GM19452 (cell line): ENCODE measurements around the gene PHLDA1.
"Not testable (repeated sequence)": the region's sequence is repeated elsewhere in the genome, so short reads cannot be mapped to it uniquely, and the experiment has no call there.

ENCODE experiments used
- ATAC-seq: cut with Tn5 transposase; IDR thresholded peaks from one replicate; pipeline ENCODE4 v1.9.1; 2021; ENCODE audit not compliant: unreplicated experiment

PHLDA1 gene

GRCh38 chr12:75987709-75988108, 43.9 kb downstream of the PHLDA1 start:
- ATAC-seq: not testable (repeated sequence)

GRCh38 chr12:75986001-75986746, 45.4 kb downstream of the PHLDA1 start:
- no peak for ATAC-seq

GRCh38 chr12:75985566-75985965, 46.0 kb downstream of the PHLDA1 start:
- ATAC-seq: no peak

GRCh38 chr12:75984577-75985182, 46.9 kb downstream of the PHLDA1 start:
- ATAC-seq: no peak

GRCh38 chr12:75983851-75984250, 47.7 kb downstream of the PHLDA1 start:
- not testable (repeated sequence) for ATAC-seq

- no peak for ATAC-seq
Observed at GRCh38 chr12:75982979-75983660, 48.5 kb downstream of the PHLDA1 start.

GRCh38 chr12:75982169-75982564, 49.4 kb downstream of the PHLDA1 start:
- no peak for ATAC-seq

GRCh38 chr12:75981247-75982168, 50.1 kb downstream of the PHLDA1 start:
- peak; percentile 55 for ATAC-seq

GRCh38 chr12:75979181-75979580, 52.4 kb downstream of the PHLDA1 start:
- peak; percentile 38 for ATAC-seq

- ATAC-seq: no peak
Observed at GRCh38 chr12:75978677-75979076, 52.9 kb downstream of the PHLDA1 start.

- peak; percentile 94 for ATAC-seq
Observed at GRCh38 chr12:75977952-75978671, 53.5 kb downstream of the PHLDA1 start.

- peak; percentile 2 for ATAC-seq
Observed at GRCh38 chr12:75977590-75977951, 54.0 kb downstream of the PHLDA1 start.

GRCh38 chr12:75976913-75977312, 54.7 kb downstream of the PHLDA1 start:
- no peak for ATAC-seq

- ATAC-seq: no peak
Observed at GRCh38 chr12:75976113-75976512, 55.5 kb downstream of the PHLDA1 start.

- ATAC-seq: no peak
Observed at GRCh38 chr12:75975702-75976101, 55.9 kb downstream of the PHLDA1 start.
